H54 (cell line): ENCODE data around the gene ADRA2C.
A peak's percentile ranks its signal among the peaks of the same experiment; 100 is the strongest.

ENCODE experiments used
- DNase-seq: peaks from one replicate; pipeline ENCODE4 v3.0.0; 2011; ENCODE audit warnings: low spot score, mixed read lengths; ENCODE audit not compliant: insufficient read length
- FAIRE-seq: peaks from 3 replicates; lab custom pipeline; 2011; peaks lifted over from hg19 to GRCh38; lab: Jason Lieb, UNC
- POLR2A ChIP-seq: IDR thresholded peaks from 2 replicates; pipeline ENCODE4 v1.6.1; 2011; ENCODE audit warnings: low read depth, mild to moderate bottlenecking, low read length

Gene ADRA2C

DNA sequence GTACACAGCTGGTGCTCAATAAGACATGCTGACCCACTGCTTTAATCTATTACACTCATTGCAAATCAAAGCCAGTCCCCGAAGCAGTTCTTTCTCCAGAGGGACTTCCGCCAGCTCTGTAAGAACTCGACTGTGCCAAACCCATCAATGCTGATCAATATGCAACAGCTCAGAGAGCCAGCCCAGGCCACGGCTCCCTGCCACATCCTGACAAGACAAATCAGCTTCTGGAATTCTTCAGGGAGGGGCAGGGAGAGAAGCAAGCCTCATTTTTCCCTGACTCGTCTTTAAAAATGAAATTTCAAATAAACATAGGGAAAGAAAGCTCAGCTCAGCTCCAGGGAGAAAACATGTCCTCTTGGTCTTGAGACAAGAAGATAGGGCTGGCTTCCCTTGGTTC lies 5.3 kb upstream of the ADRA2C start:
- TF ChIP-seq POLR2A, result no peak
- DNase-seq, result no peak
- no peak for FAIRE-seq

DNA sequence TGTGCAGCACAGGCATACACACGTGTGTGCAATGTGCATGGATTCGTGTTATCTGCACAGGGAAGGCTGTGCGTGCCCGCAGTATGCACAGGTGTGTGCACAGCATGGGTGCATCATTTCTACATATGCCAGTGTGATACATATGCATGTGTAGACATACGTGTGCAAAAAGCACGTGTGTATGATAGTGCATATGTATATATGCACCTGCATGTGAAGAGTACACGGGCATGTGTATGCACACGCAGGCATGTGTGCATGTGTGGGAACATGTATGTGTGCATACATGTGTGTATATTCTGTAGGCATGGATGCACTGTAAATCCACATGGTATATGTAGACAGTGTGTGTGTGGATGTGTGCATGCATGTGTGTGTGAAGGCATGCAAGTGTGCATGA lies 3.9 kb upstream of the ADRA2C start:
- no peak for DNase-seq
- no peak for TF ChIP-seq POLR2A
- FAIRE-seq, result no peak

DNA sequence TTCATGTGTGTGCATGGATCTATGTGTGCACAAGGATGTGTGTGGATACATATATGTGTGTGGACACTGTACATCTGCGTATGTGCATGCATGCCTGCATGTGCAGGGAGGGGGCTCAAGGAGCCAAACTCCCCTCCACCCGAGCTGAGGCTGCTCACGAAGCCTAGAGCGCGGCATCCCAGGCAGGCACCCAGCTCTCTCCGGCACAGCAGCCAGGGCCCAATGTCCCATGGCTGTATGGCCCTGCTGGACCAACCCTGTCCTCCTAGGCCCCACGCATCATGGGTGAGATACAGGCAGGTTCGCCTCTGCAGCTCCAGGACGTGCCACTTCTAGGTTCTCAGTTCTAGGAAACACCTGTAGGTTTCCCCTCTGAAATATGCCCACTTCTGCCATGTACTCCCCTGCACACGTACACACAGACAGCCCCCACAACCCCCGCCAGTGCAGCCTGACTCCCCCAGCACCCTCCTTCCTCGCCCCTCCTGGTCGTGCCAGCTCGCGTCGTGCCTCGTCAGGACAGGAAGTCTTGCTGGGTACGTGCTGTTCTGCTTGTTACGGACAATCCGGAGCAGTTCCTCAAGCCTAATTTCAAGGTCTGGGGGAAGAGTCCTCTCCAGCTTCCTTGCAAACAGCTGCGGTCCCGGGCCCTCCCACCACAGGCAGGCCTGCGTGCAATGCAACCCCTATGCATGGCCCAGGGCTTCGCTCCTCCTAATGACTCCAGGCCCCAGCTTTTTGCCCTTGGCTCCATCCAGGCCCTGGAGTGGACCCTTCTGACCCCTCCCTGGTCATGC lies 3.2 kb upstream of the ADRA2C start:
- FAIRE-seq (no peak), DNase-seq (no peak)
- no peak for TF ChIP-seq POLR2A

DNA sequence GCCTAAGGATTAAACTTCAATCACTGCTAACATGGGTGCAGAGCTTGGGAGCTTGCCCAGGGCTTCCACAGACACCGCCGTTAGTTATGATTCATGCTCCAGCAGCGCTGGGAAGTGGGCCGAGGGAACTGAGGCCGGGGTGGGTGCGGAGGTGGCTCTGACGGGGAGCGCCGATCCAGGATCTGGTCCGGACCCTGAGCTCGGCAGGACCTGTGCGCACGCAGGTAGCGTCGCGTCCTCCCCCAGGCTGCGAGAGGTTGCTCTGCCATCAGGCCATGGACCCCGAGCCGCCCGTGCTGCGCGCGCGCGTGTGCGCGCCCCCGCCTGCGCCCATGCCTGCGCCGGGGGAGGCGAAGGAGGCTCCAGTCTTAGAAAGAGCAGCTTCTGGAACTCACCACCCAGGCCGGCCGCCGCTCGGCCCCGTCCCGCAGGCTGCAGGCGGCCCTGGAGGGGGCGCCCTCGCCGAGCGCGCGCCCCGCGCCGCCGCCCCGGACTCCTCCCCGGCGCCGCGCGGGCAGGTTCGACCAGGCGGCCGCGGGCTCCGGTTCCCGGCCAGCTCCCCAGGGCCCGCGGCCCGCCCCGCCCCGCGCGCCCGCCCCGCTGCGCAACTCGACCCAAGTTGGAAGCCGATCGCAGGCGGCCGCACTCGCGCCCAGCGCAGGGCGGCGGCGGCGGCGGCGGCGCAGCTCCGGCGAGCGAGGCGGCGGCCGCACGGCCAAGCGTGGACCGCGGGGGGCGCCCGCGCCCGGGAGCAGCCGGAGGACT lies 732 bp upstream of the ADRA2C start:
- FAIRE-seq (no peak), DNase-seq (peak; percentile 81)
- no peak; the same call in 1 of the 2 replicates for TF ChIP-seq POLR2A

DNA sequence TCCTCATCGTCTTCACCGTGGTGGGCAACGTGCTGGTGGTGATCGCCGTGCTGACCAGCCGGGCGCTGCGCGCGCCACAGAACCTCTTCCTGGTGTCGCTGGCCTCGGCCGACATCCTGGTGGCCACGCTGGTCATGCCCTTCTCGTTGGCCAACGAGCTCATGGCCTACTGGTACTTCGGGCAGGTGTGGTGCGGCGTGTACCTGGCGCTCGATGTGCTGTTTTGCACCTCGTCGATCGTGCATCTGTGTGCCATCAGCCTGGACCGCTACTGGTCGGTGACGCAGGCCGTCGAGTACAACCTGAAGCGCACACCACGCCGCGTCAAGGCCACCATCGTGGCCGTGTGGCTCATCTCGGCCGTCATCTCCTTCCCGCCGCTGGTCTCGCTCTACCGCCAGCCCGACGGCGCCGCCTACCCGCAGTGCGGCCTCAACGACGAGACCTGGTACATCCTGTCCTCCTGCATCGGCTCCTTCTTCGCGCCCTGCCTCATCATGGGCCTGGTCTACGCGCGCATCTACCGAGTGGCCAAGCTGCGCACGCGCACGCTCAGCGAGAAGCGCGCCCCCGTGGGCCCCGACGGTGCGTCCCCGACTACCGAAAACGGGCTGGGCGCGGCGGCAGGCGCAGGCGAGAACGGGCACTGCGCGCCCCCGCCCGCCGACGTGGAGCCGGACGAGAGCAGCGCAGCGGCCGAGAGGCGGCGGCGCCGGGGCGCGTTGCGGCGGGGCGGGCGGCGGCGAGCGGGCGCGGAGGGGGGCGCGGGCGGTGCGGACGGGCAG lies 792 bp downstream of the ADRA2C start:
- FAIRE-seq, result no peak
- no peak for TF ChIP-seq POLR2A
- no peak for DNase-seq

DNA sequence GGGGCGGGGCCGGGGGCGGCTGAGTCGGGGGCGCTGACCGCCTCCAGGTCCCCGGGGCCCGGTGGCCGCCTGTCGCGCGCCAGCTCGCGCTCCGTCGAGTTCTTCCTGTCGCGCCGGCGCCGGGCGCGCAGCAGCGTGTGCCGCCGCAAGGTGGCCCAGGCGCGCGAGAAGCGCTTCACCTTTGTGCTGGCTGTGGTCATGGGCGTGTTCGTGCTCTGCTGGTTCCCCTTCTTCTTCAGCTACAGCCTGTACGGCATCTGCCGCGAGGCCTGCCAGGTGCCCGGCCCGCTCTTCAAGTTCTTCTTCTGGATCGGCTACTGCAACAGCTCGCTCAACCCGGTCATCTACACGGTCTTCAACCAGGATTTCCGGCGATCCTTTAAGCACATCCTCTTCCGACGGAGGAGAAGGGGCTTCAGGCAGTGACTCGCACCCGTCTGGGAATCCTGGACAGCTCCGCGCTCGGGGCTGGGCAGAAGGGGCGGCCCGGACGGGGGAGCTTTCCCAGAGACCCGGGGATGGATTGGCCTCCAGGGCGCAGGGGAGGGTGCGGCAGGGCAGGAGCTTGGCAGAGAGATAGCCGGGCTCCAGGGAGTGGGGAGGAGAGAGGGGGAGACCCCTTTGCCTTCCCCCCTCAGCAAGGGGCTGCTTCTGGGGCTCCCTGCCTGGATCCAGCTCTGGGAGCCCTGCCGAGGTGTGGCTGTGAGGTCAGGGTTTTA lies 1.5 kb downstream of the ADRA2C start:
- DNase-seq (no peak), FAIRE-seq (no peak)
- TF ChIP-seq POLR2A, result no peak

DNA sequence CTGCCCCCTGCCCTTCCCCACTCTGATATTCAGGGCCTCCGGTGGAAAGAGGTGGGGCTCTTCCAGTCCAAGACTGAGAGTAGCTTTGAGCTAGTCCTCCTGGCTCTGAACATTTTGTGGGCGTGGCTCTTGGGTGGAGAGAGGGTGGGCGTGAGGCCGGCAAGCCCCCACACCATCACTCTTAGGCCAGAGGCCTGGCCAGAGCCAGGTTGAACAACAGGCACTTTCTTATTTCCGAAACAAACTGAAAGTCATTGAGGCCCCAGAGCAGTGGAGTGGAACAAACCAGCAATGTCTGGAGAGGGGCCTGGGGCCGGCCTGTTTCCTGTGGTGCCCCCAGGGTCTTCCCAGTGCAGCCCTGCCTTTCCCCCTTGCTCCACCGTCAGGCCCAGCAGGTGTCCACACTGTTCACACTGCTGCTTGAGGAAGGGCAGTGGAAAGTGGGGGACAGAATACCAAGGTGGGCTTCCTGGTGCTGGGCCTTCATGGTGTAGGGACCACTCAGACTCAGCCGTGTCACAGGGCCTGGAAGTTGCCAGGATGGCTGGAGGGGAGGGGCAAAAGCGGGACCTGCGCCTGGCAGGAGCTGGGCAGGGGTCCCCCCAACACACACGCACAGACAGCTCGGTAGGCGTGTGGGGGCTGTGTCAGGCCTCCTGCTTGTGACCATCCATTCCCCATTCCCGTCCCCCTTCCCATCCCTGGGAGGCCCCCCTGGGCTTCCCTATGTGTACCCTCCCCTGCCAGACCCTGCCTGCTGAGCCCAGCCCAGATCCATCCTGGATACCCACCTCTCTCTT lies 2.9 kb downstream of the ADRA2C start:
- TF ChIP-seq POLR2A, result no peak
- FAIRE-seq (no peak), DNase-seq (no peak)

DNA sequence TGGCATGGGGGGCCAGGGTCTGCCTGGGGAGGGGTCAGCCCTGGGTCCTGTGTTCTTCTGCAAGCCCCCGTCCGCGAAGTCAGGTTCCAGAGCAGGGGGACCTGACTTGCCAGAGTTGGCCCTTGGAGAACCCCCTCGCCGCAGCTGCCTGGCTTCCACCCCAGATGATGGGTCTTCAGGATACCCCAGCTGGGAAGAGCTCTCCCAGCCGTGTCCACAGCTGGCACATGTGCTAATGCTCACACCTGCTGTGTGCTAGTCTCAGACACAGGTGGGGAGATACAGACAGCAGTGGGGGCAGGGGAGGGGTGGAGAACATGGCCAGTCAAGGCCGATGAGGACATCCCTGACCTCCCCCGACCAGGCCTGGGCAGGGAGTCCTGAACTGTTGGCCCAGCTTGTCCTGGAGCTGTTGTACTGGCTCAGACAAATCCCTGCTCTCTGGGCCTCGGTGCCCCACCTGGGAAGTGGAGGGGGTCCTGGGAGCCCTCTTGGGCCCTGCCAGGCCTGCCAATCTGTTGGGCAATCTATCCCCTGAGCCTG lies 3.5 kb downstream of the ADRA2C start:
- DNase-seq, result no peak
- TF ChIP-seq POLR2A, result no peak
- FAIRE-seq, result no peak

DNA sequence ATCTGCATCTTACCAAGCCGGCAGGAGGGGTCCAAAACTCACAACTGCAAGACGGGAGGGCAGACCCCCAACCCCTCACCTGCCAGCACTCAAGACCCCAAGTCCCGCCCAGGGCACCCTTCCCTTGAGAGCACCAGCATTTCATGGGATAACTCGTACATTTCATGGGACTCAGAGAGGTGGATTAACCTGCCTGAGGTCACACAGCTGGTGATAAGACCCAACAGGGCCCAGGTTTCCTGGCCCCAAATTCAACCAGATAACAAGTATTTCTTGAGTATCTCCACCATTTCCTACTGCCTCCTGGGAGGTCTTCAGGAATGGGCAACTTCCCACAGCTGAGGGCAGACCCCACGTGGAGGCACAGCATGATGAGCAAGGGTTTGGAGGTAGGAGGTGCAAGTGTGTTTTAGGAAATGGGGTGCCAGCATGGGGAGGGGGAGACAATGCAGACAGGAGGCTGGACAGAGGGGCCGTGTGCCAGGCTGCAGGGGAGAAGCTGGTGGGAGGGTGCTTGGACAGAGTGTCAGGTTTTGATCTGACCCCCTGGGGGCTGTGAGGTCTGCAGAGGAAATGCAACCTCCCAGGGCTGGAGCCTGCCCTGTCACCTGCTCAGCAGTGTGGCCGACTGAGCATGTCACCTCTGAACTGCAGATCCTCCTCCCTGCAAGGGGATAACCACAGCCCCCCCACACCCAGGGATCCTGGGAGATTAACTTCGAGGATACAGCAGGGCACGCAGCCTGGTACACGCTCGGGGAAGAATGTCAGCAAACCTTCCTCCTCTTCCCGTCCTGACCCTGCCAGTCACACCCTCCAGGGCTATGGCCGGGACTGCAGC lies 4.4 kb downstream of the ADRA2C start:
- TF ChIP-seq POLR2A, result no peak
- FAIRE-seq, result no peak
- DNase-seq, result no peak

DNA sequence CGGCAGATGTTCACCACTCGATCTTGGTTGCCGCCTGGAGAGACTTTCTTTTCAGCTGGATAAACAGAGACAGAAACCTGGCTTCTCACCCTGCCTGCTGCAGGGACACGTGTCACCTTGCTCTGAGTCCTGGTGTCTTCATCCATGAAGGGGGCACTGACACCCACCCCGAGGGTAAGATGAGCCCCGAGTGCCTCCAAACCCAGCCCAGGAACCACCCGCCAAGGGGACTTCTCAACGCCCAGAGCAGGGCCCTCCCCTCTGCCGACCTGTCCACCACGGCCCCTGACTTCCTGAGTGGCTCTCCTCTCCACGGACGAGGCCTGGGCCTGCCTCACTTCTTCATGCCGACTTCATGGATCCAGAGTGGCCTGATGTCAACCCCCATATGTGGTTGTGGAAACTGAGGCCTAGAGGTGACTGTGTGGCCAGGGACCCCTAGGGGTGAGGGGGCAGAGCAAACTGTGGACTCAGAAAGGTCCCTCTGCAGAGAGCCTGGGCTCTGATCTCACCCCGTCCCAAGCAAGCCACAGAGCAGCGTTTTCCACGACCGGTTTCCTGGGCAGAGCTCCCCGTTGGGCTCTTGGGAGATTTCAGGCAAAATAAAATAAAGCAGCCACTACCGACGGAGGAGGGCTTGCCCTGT lies 5.1 kb downstream of the ADRA2C start:
- FAIRE-seq, result no peak
- no peak for TF ChIP-seq POLR2A
- DNase-seq, result no peak

DNA sequence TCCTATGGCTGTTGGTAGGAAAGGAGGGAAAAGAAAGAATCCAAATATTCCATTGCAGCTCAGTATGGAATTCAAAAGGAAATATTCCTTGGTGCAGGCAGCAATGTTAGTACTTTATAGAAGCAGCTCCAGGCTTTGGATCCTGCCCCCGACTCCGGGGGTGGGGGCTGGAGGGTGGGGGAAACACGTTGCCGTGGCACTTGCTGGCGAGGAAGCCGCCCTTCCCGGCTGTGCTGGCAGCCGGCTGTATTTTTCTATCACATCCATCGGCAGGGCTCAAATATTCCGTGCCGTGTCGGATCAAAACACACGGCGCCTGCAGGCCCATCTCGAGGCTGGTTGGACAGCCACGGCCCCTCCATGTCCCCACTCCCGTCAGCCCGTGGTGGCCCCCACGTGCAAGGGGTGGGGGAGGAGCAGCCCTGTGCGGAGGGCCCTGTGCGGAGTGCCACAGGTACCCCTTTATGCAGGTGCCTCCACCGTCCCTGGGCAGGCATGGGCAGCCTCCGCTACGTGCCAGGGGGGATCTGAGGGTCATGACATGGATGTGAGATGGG lies 5.8 kb downstream of the ADRA2C start:
- TF ChIP-seq POLR2A, result no peak
- FAIRE-seq (no peak), DNase-seq (no peak)
